Transverse colon (tissue), 4 donors: Measurements from ENCODE around the gene DDO.

Source experiments
- CTCF ChIP-seq, 5 experiments: fragments of 200-600 bp in 3 of 5; fragments of 450-650 bp in 2 of 5; sonication (generic) in 3 of 5; IDR thresholded peaks; 1 replicate in 2 of 5; 2 replicates in 3 of 5; pipeline ENCODE4 v1.5.1; 2016 to 2017; ENCODE audit warnings: antibody characterized with exemption in 5 of 5, inconsistent platforms in 3 of 5, mild to moderate bottlenecking in 2 of 5, moderate library complexity in 1 of 5
- POLR2A ChIP-seq: fragments of 450-650 bp; IDR thresholded peaks from one replicate; pipeline ENCODE4 v1.6.1; 2016; ENCODE audit warnings: antibody characterized with exemption, mild to moderate bottlenecking, moderate library complexity
- POLR2AphosphoS5 ChIP-seq, 3 donors: sonication (generic); formaldehyde crosslinking; IDR thresholded peaks; one replicate each; pipeline ENCODE4 v1.6.1; 2016; ENCODE audit warnings: antibody characterized with exemption in 3 of 3

GRCh38 chr6:110385458-110385863 is 29.9 kb downstream of the DDO start:
- no peak for TF ChIP-seq CTCF (IDR thresholded peaks at IDR 0.05)
- TF ChIP-seq POLR2A = no peak
- no peak for TF ChIP-seq POLR2AphosphoS5 (IDR thresholded peaks at IDR 0.05)
